NCI-H1694 (cell line): ENCODE results near the gene LIPE.

Source experiments
- DNase-seq: peaks from one replicate; lab custom pipeline; 2025; lab: John Stamatoyannopoulos, UW

The LIPE gene

DNA sequence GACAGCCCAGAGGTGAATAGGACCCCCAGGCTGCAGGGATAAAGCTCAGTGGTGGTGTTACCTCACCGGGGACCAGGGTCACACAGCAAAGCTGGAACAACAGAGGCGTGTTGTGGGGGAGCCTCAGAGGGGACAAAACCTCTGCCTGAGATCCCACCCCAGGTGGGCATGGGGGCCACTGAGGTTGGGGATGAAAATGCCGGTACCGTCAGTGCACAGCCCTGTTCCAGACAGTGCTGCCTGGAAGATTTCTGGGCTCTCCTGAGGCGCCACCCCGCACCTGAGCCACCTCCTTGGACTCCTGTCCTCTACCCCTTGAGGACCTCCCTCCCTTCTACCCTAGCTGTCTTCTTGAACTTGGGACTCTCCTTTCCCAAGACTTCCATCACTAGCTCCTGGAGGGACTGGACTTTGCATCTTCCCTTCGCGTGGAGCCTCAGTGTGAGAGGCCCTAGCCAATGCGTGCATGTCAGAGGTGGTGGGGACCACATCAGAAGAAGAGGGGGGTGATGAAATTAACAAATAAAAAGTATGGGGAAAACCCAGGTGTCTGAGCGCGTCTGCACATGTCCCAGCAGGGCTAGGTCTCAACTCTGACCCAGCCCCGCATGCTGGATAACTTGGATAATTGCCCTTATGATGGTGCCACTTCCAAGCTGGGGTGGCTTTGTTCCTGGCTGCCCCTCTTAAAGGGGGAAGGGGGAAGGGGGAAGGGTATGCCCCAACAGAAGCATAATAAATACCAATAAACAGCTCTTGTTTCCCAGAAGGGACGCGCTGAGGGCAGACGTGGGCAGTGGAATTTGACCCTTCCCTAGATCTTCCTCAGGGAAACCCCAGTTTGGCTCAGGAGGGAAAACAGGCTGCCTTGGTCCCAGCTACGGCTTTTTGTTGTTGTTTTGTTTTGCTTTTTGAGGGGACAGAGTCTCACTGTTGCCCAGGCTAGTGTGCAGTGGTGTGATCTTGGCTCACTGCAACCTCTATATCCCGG lies 48.7 kb downstream of the LIPE start:
- no peak for DNase-seq

DNA sequence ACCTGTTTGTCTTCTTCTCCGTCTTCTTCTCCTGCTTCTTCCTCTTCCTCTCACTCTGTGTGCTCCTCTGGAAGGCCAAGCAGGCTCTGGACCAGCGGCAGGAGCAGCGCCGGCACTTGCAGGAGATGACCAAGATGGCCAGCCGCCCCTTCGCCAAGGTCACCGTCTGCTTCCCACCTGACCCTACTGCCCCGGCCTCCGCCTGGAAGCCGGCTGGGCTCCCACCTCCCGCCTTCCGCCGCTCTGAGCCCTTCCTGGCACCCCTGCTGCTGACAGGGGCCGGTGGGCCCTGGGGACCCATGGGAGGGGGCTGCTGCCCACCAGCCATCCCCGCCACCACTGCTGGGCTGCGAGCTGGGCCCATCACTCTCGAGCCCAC lies 51.0 kb downstream of the LIPE start:
- no peak for DNase-seq

DNA sequence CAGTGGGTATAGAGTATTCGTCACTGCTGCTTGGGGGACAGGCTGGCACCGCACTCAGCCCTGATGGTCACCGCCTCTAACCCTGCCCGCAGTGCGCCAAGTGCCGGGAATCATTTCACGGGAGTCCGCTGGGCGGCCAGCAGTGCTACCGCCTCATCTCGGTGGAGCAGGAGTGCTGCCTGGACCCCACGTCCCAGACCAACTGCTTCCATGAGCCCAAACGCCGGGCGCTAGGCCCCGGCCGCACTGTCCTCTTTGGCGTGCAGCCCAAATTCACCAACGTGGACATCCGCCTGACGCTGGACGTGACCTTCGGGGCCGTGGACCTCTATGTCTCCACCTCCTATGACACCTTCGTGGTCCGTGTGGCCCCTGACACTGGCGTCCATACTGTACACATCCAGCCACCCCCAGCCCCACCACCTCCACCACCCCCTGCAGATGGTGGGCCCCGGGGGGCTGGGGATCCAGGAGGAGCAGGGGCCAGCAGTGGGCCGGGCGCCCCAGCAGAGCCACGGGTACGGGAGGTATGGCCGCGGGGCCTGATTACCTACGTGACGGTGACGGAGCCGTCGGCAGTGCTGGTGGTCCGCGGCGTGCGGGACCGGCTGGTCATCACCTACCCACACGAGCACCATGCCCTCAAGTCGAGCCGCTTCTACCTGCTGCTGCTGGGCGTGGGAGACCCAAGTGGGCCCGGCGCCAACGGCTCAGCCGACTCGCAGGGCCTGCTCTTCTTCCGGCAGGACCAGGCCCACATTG lies 51.6 kb downstream of the LIPE start:
- DNase-seq, result no peak

DNA sequence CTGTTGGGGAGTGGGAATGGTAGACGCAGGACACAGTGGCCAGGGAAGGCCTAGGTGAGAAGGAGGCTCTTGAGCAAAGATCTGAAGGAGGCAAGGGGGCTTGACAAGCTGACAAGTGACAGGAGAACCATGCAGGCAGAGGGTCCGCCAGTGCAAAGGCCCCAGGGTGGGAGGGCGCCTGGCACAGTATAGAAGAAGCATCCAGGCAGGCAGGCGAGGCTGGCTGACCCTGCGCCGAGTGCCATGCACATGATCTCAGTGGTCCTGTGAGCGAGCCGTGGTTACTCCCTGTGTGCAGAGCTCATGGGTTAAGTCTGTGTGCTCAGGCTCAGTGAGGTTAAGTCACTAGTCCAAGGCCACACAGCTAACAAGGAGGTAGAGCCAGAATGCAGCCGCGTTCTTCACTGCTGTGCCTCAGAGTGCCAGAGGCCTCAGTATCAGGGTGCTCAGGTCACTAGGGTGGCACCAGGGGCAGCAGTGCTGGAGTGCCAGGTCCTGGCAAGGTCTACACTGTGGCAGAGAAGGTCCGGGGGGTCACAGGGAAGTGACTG lies 52.3 kb downstream of the LIPE start:
- no peak for DNase-seq

DNA sequence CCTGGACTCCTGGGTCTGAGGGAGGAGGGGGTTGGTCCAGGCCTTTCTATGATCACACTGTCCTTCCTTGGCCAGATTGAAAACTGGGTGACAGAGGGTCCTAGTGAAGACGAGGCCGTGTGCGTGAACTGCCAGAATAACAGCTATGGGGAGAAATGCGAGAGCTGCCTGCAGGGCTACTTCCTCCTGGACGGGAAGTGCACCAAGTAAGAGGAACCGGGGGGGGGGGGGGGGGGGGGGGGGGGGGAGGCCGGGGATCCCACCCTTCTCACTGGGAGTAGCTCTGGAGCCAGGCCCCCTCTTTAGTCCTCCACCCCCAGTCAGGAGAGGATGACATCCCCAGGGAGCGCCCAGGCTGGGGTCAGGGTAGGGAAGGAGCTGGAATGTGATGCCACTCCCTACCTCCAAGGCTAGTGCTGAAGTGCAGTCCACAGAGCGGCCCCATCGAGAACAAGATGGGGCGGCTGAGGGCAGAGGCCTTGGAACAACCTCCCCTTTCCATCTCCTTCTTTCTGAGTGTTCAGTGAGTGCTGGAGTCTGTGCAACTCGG lies 56.5 kb downstream of the LIPE start:
- DNase-seq, result no peak

DNA sequence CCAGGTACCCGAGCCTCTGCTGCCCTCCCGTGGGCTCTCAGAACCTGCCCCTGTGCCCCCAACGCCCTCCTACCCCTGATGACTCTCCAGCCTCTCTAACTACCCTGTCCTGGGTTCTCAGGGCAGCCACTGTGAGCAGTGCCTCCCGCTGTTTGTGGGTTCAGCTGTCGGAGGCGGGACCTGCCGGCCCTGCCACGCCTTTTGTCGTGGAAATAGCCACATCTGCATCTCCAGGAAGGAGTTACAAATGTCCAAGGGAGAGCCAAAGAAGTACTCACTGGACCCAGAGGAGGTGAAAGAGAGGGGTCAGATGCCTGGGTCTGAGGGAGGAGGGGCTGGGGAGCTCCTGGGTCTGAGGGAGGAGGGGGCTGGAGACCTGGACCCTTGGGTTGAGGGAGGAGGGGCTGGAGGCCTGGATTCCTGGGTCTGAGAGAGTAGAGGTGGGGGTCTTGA lies 57.1 kb downstream of the LIPE start:
- DNase-seq, result no peak

DNA sequence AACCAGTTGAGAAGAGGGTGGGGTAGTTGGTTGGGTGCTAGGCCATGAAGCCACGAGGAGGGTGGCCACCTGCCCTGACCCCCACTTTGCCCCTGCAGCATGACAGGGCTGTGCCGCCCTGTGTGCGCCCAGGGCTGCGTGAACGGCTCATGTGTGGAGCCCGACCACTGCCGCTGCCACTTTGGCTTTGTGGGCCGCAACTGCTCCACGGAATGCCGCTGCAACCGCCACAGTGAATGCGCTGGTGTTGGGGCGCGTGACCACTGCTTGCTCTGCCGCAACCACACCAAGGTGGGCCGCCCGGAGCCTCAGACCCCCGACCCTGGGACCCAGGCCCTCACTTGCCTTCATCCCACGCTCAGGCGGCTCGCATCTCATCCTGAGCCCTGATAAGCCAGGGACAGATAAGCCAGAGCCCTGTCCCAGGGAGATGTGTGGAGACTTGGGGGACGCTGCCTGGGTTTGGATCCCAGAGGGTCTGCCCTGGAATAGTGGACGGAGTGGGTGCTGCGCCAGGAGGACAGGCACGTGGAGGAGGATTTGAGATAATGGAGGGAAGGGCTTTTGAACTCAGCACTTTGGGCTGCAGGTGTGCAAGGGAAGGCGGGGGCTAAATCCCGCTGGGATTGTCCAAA lies 57.6 kb downstream of the LIPE start:
- no peak for DNase-seq

DNA sequence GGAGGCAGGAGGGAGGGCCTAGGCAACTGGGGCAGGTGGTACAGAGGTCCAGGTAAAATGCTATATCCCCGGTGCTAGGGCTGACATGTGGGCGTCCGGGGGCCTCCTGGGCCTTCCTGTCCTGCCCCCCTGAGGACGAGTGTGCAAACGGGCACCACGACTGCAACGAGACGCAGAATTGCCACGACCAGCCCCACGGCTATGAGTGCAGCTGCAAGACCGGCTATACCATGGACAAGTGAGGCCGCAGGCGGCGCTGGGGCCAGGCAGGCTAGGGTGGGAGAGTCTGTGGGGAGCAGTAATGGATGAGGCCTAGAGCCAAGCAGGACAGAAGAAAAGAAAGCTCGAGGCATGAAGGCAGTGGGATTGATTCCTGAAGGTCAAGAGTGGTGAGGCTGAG lies 58.4 kb downstream of the LIPE start:
- DNase-seq, result no peak

DNA sequence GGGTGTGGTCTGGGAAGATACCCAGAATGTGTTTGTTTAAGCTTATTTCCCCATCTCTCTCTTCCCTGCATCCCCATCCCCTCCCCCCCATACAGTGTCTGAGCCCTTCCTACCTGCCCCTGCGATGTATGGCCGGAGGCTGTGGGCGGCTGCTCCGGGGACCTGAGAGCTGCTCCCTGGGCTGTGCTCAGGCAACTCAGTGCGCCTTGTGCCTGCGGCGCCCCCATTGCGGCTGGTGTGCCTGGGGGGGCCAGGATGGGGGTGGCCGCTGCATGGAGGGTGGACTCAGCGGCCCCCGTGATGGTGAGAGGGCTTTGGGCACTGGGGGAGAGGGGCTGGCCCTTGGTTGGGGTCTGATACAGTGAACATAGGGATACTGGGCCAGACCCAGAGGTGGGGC lies 58.8 kb downstream of the LIPE start:
- no peak for DNase-seq

DNA sequence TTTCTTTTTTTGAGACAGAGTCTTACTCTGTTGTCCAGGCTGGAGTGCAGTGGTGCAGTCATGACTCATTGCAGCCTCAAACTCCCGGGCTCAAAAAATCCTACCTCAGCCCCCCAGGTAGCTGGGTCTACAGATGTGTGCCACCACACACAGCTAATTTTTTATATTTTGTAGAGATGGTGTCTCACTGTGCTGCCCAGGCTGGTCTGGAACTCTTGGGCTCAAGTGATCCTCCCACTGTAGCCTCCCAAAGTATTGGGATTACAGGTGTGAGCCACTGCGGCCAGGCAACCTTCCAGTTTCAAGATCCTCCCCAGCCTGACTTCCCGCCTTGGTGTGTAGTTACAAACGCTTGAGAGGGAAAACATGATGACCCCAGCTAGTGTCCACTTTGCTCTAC lies 59.3 kb downstream of the LIPE start:
- DNase-seq, result no peak

DNA sequence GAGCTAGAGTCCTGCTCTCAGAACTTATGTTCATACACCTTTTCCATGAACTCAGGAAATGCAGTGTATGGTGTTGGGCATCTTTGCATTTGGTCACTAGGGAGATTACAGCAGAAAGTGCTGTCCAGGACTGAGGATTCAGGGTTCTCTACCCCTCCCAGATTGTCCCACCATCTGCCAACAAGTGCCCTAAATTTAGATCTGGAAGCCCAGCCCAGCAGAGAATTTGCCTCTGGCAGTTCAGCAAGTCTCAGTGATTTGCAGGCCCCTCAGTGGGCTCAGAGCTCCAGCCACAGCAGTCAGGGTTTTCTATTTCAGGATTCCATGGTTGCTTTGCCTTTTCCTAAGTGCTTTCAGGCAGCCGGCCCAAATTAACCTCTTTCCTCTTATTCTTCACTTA lies 60.5 kb downstream of the LIPE start:
- no peak for DNase-seq

DNA sequence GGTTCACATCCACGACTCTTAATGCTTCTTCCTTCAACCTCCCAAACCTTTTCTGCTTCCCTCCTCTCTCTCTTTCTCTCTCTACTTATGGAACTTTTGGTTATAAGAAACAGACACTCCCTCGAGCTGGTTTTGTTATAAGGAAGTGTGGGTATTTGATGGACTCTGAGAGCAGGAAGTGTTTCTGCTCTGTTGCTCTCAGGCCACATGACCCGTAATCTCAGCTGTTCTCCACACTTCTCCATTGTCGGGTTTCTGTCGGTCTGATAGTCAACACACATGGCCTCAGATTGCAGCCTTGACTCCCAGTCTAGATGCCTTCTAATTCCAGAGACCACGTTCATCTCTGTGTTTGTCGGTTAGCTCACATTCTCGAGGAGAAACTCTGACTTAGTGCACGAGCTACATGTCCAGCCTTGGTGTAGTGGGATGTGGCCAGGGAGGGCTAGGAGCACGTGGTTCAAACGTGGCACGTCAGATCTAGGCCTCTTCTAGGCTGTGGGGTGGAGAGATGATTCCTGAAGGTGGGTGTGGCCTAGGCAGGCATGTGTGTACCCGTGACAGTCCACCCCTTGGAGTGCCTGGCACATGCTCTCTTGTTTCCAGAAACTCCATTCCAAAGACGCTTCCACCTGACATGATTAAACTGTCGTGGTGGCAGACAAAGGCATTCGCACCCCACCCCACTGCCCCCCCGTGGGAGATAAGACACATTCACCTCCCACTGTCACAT lies 63.4 kb downstream of the LIPE start:
- no peak for DNase-seq

DNA sequence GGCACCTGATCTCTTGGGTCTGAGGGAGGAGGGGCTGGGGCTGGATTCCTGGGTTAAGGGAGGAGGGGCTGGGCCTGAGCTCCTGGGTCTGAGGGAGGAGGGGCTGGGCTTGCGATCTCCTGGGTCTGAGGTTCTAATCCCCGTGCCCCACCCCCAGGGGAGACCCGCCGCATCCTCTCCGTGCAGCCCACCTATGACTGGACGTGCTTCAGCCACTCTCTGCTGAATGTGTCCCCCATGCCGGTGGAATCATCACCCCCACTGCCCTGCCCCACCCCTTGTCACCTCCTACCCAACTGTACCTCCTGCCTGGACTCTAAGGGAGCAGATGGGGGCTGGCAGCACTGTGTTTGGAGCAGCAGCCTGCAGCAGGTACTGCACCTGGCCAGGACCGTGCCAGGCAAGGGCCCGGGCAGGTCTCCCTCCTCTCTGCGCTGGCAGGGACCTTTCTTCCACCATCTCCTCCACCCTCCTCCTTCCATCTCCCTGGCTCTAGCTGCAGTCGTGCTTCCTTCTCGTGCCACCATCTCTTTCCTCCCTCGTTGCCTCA lies 64.2 kb downstream of the LIPE start:
- no peak for DNase-seq

DNA sequence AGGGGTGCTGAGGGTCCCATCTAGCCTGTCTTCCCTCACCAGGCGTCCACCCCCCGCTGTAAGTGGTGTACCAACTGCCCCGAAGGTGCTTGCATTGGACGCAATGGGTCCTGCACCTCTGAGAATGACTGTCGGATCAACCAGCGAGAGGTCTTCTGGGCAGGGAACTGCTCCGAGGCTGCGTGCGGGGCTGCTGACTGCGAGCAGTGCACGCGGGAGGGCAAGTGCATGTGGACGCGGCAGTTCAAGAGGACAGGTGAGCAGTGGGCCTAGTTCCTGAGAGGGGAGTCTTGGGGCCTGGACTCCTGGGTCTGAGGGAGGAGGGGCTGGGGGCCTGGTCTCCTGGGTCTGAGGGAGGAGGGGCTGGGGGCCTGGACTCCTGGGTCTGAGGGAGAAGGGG lies 64.8 kb downstream of the LIPE start:
- no peak for DNase-seq

DNA sequence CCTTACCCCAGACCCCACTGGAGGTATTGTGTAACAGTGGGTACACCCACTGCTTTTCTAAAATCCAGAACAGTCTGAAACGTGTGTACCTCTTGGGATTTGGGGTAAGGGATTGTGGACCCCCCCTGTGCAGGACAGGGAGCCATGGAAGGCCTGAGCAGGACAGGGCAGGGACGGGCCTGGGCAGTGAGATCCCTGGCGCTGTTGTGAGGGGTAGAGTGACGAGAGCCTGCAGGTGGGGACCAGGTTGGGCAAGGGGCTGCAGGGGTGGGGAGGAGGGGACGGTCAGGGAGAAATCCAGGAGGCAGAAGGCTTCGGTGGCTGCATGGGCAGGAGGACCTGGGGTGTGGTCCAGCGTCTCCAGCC lies 65.7 kb downstream of the LIPE start:
- DNase-seq, result no peak

DNA sequence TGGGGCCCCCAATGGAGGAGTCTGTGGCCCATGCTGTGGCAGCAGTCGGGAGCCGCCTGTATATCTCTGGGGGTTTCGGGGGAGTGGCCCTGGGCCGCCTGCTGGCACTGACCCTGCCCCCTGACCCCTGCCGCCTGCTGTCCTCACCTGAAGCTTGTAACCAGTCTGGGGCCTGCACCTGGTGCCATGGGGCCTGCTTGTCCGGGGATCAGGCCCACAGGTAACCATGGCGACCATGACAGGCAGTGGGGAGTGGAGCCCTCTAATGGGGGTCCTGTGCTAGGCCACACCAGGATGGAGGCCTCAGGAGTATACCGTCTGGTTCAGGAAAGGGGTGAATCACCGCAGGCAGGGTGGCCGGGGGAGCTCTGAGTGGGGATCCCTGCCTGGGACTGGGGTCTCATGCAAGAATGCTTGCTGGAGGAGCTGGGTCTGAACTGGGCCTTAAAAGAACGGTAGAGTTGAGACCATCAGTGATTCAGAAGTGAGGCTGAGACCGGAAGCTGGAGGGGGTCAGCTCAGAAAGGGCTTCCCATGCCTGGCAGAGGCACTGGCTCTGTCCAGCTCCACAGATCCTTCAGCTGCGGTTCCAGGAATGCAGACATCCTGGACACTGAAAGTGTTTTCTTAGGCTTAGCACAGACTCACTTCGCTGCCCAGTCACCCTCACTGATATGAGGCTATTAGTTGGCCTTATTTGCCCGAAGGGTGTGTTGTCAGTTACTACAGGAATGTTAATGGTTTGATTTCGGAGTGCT lies 66.2 kb downstream of the LIPE start:
- DNase-seq, result no peak

DNA sequence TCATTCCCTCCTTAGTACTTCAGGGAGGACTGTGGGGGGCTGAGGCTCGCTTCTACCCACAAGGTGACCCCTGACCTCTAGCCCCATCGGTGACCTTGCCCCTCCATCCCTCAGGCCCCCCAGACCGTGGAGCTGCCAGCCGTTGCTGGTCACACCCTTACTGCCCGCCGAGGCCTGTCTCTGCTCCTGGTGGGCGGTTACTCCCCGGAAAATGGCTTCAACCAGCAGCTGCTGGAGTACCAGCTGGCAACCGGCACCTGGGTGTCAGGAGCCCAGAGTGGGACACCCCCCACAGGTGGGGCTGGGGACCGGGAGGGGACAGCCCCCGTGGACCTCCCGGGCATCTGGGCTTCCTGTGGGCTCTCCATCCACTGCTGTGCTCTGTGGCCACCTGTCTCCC lies 69.9 kb downstream of the LIPE start:
- no peak for DNase-seq

DNA sequence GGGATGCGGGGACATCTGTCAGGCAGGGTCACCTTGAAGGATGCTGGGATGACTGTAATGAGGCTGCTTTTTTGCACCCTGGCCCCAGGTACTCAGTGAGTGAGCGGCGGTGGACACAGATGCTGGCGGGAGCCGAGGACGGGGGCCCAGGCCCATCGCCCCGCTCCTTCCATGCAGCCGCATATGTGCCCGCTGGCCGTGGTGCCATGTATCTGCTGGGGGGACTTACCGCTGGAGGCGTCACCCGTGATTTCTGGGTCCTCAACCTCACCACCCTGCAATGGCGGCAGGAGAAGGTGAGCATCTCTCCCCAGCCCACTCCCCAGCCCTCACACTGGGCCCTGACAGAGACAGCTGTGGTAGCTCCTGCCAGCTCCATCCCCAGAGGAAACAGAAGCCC lies 70.5 kb downstream of the LIPE start:
- DNase-seq, result no peak

DNA sequence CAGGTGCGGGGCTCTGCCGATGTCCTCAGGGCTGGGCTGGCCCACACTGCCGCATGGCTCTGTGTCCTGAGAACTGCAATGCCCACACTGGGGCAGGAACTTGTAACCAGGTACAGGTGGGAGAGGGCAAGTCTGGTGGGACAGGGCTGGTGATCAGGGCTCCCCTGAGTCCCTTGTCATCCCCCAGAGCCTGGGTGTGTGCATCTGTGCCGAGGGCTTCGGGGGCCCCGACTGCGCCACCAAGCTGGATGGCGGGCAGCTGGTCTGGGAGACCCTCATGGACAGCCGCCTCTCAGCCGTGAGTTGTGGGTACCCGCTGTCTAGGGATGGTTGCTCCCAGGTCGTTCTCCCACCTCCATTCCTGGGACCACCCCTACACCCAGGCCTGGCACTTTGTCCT lies 71.3 kb downstream of the LIPE start:
- no peak for DNase-seq

DNA sequence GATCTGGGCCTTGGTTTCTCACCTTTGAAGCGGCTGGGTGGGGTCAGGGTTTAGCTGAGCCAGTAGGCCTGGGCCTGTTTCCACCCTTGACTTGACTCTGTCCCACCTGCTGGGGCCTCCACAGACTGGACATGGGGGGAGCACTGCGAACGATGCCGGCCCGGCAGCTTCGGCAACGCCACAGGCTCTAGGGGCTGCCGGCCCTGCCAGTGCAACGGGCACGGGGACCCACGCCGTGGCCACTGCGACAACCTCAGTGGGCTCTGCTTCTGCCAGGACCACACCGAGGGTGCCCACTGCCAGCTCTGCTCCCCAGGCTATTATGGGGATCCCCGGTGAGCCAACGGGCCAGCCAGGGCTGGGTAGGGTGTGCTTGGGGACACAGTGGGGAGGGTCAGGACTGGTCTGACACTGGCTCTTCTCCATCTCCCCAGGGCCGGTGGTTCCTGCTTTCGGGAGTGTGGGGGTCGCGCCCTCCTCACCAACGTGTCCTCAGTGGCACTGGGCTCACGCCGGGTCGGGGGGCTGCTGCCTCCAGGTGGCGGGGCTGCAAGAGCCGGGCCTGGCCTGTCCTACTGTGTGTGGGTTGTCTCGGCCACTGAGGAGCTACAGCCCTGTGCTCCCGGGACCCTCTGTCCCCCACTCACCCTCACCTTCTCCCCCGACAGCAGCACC lies 73.7 kb downstream of the LIPE start:
- no peak for DNase-seq
